HCT116 (cell line): ENCODE results near the gene DHRS11.

Experiments
- CTCF ChIP-seq, 3 experiments: fragments of 200-600 bp in 1 of 3; sonication (generic) in 1 of 3; IDR thresholded peaks in 2 of 3; conservative IDR thresholded peaks in 1 of 3; 2 replicates each; pipeline ENCODE4 v1.5.1; 2012 to 2017; ENCODE audit warnings: low read depth in 2 of 3, low read length in 2 of 3, antibody characterized with exemption in 1 of 3, borderline replicate concordance in 1 of 3, control low read depth in 1 of 3, mild to moderate bottlenecking in 1 of 3, mixed read lengths in 1 of 3, mixed run types in 1 of 3, moderate library complexity in 1 of 3; ENCODE audit not compliant: insufficient read depth in 1 of 3
- EGR1 ChIP-seq: IDR thresholded peaks from 2 replicates; pipeline ENCODE4 v1.6.1; 2012; ENCODE audit warnings: low read depth
- EZH2 ChIP-seq: fragments of 200-600 bp; sonication (generic); IDR thresholded peaks from 2 replicates; pipeline ENCODE4 v1.6.1; 2017; ENCODE audit warnings: antibody characterized with exemption, mixed run types
- EZH2phosphoT487 ChIP-seq: fragments of 200-600 bp; IDR thresholded peaks from 2 replicates; pipeline ENCODE4 v1.6.1; 2018; ENCODE audit warnings: antibody characterized with exemption, borderline replicate concordance
- JUND ChIP-seq: IDR thresholded peaks from 2 replicates; pipeline ENCODE4 v1.6.1; 2012
- MAX ChIP-seq: IDR thresholded peaks from 2 replicates; pipeline ENCODE4 v1.6.1; 2012
- POLR2A ChIP-seq: IDR thresholded peaks from 2 replicates; pipeline ENCODE4 v1.7.0; 2011; ENCODE audit warnings: borderline replicate concordance; ENCODE audit not compliant: insufficient read depth, insufficient read length; ENCODE audit errors: extremely low read depth
- POLR2AphosphoS5 ChIP-seq: IDR thresholded peaks from 2 replicates; pipeline ENCODE4 v1.6.1; 2011; ENCODE audit warnings: mild to moderate bottlenecking, low read depth, low read length, moderate library complexity
- REST ChIP-seq: IDR thresholded peaks from 2 replicates; pipeline ENCODE4 v1.6.1; 2012; ENCODE audit warnings: low read depth
- SIN3A ChIP-seq: IDR thresholded peaks from 2 replicates; pipeline ENCODE4 v1.6.1; 2012; ENCODE audit warnings: low read depth
- SP1 ChIP-seq: IDR thresholded peaks from 2 replicates; pipeline ENCODE4 v1.6.1; 2012; ENCODE audit warnings: low read depth
- SRF ChIP-seq: IDR thresholded peaks from 2 replicates; pipeline ENCODE4 v1.6.1; 2012; ENCODE audit warnings: low read depth
- ZFX ChIP-seq: fragments of 450-650 bp; IDR thresholded peaks from 2 replicates; pipeline ENCODE4 v1.6.1; 2017
- ZNF274 ChIP-seq: fragments of 200-500 bp; sonication (Bioruptor generic); IDR thresholded peaks from 2 replicates; pipeline ENCODE4 v1.6.1; 2014; ENCODE audit warnings: mild to moderate bottlenecking, low read depth, low read length, inconsistent platforms

GRCh38 chr17:36553459-36553858 lies 38.2 kb upstream of the DHRS11 start:
- no peak for TF ChIP-seq CTCF (IDR thresholded peaks at IDR 0.05 in 2 of 3, conservative IDR thresholded peaks at IDR 0.05 in 1 of 3; ENCODE audit: borderline replicate concordance in 1 of 3, insufficient read depth in 1 of 3, low read depth in 2 of 3, low read length in 2 of 3)
- no peak for TF ChIP-seq REST
- no peak for TF ChIP-seq SP1
- TF ChIP-seq POLR2A = no peak
- no peak for TF ChIP-seq POLR2AphosphoS5
- no peak for TF ChIP-seq JUND
- TF ChIP-seq EZH2 = no peak
- TF ChIP-seq ZNF274 = no peak
- TF ChIP-seq EGR1 = no peak
- no peak for TF ChIP-seq SRF
- TF ChIP-seq MAX = no peak
- TF ChIP-seq SIN3A = no peak
- TF ChIP-seq EZH2phosphoT487 = no peak
- TF ChIP-seq ZFX = no peak
